Activated CD4-positive, alpha-beta T cell treated with anti-CD3 and anti-CD28 coated beads, Interleukin-2, amount 10 ng/mL, durations not matched to agents 24 days and 14 days (primary cell): ENCODE measurements around the gene NDUFAB1. TPM values are rescaled to one million over a fixed set of nuclear protein-coding genes. Genes with fewer than 3 reads are reported as not detected.
A peak's percentile ranks its signal among the peaks of the same experiment; 100 is the strongest.
"Not testable (repeated sequence)": the region's sequence is repeated elsewhere in the genome, so short reads cannot be mapped to it uniquely, and the experiment has no call there.

Experiments
- DNase-seq: peaks from one replicate; pipeline ENCODE4 v3.0.0; 2022
- H3K27ac Mint-ChIP-seq: one replicate; pipeline ENCODE4 v1.8.0; 2022; ENCODE audit warnings: mild to moderate bottlenecking, mixed read lengths
- H3K27me3 Mint-ChIP-seq: one replicate; pipeline ENCODE4 v1.8.0; 2022; ENCODE audit warnings: mixed read lengths
- H3K36me3 Mint-ChIP-seq: one replicate; pipeline ENCODE4 v1.8.0; 2022; ENCODE audit warnings: low read depth, mild to moderate bottlenecking, mixed read lengths
- H3K4me1 Mint-ChIP-seq: one replicate; pipeline ENCODE4 v1.8.0; 2021; ENCODE audit warnings: mixed read lengths
- H3K4me3 Mint-ChIP-seq: one replicate; pipeline ENCODE4 v1.8.0; 2022; ENCODE audit warnings: mild to moderate bottlenecking, moderate library complexity, mixed read lengths
- H3K9me3 Mint-ChIP-seq: one replicate; pipeline ENCODE4 v1.8.0; 2021; ENCODE audit warnings: mixed read lengths
- intact Hi-C: fragments of 100-400 bp; cut with micrococcal nuclease; formaldehyde crosslinking; loops from one replicate; pipeline ENCODE4 v1.15.1; 2023
- total RNA-seq: library from RNA; stranded (reverse); gene quantifications from 2 replicates; pipeline ENCODE4 v1.2.3, GENCODE V29; 2022

NDUFAB1 gene
- total RNA-seq, 1 donor from 2014 or later: 161 TPM

- H3K27ac Mint-ChIP-seq: no peak overlapping the region
- no peaks in the 10 kb centered on the region for H3K27me3 Mint-ChIP-seq
- H3K4me3 Mint-ChIP-seq: no peak overlapping the region
- H3K4me1 Mint-ChIP-seq: no peaks in the 10 kb centered on the region
- H3K9me3 Mint-ChIP-seq: no peaks in the 10 kb centered on the region
- H3K36me3 Mint-ChIP-seq: peaks cover 25% of the 10 kb centered on the region
- intact Hi-C loops: no loop called here
- no peak for DNase-seq
Measured at GRCh38 chr16:23608194-23608593, 12.1 kb upstream of the NDUFAB1 start.

- Mint-ChIP-seq H3K9me3 (no peaks in the 10 kb centered on the region), H3K36me3 (peaks cover 26% of the 10 kb centered on the region), H3K27me3 (no peaks in the 10 kb centered on the region), H3K4me3 (no peak overlapping the region), H3K4me1 (no peaks in the 10 kb centered on the region), H3K27ac (no peak overlapping the region)
- intact Hi-C loops: no loop called here
- DNase-seq: no peak
Measured at GRCh38 chr16:23607726-23608125, 11.6 kb upstream of the NDUFAB1 start.

DNA sequence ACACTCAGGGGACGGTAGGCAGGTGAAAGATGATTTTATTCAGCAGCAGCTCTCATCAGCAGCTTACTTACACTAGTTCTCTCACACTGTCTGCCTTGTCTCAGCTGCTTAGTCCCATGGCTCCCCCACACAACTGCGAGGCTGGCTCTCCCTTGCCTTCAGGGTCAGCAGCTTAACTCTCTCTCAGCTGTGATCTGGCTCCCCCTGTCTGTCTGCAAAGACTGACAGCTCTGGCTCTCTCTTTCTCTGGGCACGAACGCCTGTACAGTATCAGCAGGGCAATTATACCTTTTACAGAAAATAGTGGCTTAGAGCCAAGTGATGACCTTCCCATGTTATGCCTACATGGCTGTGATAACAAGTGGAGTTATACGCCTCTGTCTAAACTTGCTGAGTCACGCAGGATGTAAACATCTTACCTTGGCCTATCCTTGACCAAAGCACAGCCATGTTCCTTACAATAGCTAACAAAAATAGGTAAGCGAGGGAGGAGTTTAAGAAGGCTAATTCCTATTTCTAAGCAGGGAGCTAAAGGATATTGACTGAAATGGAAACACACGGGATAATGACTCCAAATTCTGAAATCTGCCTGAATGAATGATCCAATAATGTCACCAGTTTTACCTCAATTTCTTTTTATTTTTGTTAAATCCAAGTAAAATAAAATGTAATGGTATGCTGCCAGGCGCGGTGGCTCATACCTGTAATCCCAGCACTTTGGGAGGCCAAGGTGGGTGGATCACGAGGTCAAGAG, 1.1 kb upstream of the NDUFAB1 start:
- Mint-ChIP-seq H3K9me3 (no peaks in the 10 kb centered on the region), H3K27me3 (no peaks in the 10 kb centered on the region), H3K36me3 (peaks cover 19% of the 10 kb centered on the region), H3K4me3 (peak overlapping the region; percentile 30), H3K27ac (peak overlapping the region; percentile 30), H3K4me1 (peaks cover 14% of the 10 kb centered on the region)
- intact Hi-C loops: loop anchor here (5.0 kb wide), 2 partner anchors 85 to 145 kb away; partner anchors contain the start of genes COG7 and GGA2
- DNase-seq: peak; percentile 65

- H3K4me1 Mint-ChIP-seq: peaks cover 14% of the 10 kb centered on the region
- H3K27me3 Mint-ChIP-seq: no peaks in the 10 kb centered on the region
- peak overlapping the region; percentile 88 for H3K4me3 Mint-ChIP-seq
- DNase-seq: no peak
- no peaks in the 10 kb centered on the region for H3K9me3 Mint-ChIP-seq
- intact Hi-C loops: loop anchor here (5.0 kb wide), 2 partner anchors 83 to 143 kb away; partner anchors contain the start of genes COG7 and GGA2
- H3K36me3 Mint-ChIP-seq: peaks cover 28% of the 10 kb centered on the region
- peak overlapping the region; percentile 66 for H3K27ac Mint-ChIP-seq
Measured at GRCh38 chr16:23595246-23595950, 718 bp downstream of the NDUFAB1 start.

GRCh38 chr16:23594186-23594585, 1.9 kb downstream of the NDUFAB1 start:
- no peak overlapping the region for H3K27ac Mint-ChIP-seq
- H3K4me3 Mint-ChIP-seq: peak overlapping the region; percentile 3
- no peaks in the 10 kb centered on the region for H3K9me3 Mint-ChIP-seq
- no peak for DNase-seq
- intact Hi-C loops: no loop called here
- H3K27me3 Mint-ChIP-seq: no peaks in the 10 kb centered on the region
- H3K4me1 Mint-ChIP-seq: peaks cover 14% of the 10 kb centered on the region
- peaks cover 35% of the 10 kb centered on the region for H3K36me3 Mint-ChIP-seq

DNA sequence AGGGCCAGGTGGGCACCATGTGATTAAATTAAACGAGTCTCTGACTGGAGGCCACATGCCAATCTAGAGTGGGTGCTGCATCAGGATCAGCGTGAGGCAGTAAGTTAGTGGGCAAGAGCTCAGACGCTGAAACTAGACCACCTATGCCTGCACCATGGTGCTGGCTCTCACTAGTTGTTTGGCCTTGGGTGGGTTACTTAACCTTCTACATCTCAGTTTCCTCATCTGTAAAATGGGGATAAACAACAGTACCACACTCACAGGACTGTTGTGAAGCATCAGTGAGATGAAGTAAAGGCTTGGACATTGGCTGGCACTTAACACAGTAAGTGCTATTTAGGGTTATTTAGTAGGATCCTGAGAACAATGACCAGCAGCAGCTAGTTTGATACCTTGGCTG, 5.9 kb downstream of the NDUFAB1 start:
- Mint-ChIP-seq H3K36me3 (peaks cover 50% of the 10 kb centered on the region), H3K9me3 (no peaks in the 10 kb centered on the region), H3K4me3 (no peak overlapping the region), H3K4me1 (peaks cover 3% of the 10 kb centered on the region), H3K27ac (no peak overlapping the region), H3K27me3 (no peaks in the 10 kb centered on the region)
- intact Hi-C loops: no loop called here
- DNase-seq: no peak

GRCh38 chr16:23587726-23588125, 8.4 kb downstream of the NDUFAB1 start:
- intact Hi-C loops: no loop called here
- H3K36me3 Mint-ChIP-seq: peaks cover 56% of the 10 kb centered on the region
- H3K27ac Mint-ChIP-seq: no peak overlapping the region
- no peak for DNase-seq
- H3K4me3 Mint-ChIP-seq: no peak overlapping the region
- H3K9me3 Mint-ChIP-seq: no peaks in the 10 kb centered on the region
- peaks cover 3% of the 10 kb centered on the region for H3K4me1 Mint-ChIP-seq
- no peaks in the 10 kb centered on the region for H3K27me3 Mint-ChIP-seq

- H3K27ac Mint-ChIP-seq: no peak overlapping the region
- intact Hi-C loops: no loop called here
- H3K4me3 Mint-ChIP-seq: no peak overlapping the region
- H3K27me3 Mint-ChIP-seq: no peaks in the 10 kb centered on the region
- H3K36me3 Mint-ChIP-seq: peaks cover 58% of the 10 kb centered on the region
- H3K9me3 Mint-ChIP-seq: no peaks in the 10 kb centered on the region
- no peak for DNase-seq
- no peaks in the 10 kb centered on the region for H3K4me1 Mint-ChIP-seq
Measured at GRCh38 chr16:23584186-23585076, 11.7 kb downstream of the NDUFAB1 start.

GRCh38 chr16:23583271-23583670, 12.8 kb downstream of the NDUFAB1 start:
- H3K4me1 Mint-ChIP-seq, H3K27ac Mint-ChIP-seq, intact Hi-C loops, DNase-seq, H3K27me3 Mint-ChIP-seq, H3K4me3 Mint-ChIP-seq, H3K9me3 Mint-ChIP-seq: not testable (repeated sequence)
- H3K36me3 Mint-ChIP-seq: peaks cover 57% of the 10 kb centered on the region

GRCh38 chr16:23581764-23582163, 14.4 kb downstream of the NDUFAB1 start:
- no peaks in the 10 kb centered on the region for H3K4me1 Mint-ChIP-seq
- H3K27me3 Mint-ChIP-seq: no peaks in the 10 kb centered on the region
- no peaks in the 10 kb centered on the region for H3K9me3 Mint-ChIP-seq
- H3K4me3 Mint-ChIP-seq: no peak overlapping the region
- H3K36me3 Mint-ChIP-seq: peaks cover 55% of the 10 kb centered on the region
- intact Hi-C loops: no loop called here
- no peak overlapping the region for H3K27ac Mint-ChIP-seq
- DNase-seq: no peak

DNA sequence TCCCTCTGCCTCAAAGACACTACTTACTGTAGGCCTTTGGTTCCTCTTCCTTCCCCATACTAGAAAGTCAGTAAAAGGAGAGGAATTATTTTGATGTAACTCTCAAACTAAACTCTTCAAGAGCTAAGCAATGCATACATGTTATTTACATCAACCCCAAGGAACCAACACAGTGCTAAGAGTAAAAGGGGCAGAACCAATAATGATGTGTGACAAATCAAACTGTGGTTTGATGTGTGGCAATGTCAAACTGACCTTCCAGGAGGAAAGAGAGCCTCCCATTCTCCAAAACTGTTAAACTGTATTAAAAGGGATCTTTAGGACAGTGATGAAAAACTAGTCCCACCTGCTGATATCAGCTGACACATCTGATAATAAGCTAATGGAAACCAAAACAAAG, 15.7 kb downstream of the NDUFAB1 start:
- Mint-ChIP-seq H3K27ac (no peak overlapping the region), H3K36me3 (peaks cover 46% of the 10 kb centered on the region), H3K4me1 (no peaks in the 10 kb centered on the region), H3K9me3 (no peaks in the 10 kb centered on the region), H3K27me3 (no peaks in the 10 kb centered on the region), H3K4me3 (no peak overlapping the region)
- DNase-seq: no peak
- intact Hi-C loops: no loop called here

- DNase-seq: no peak
- Mint-ChIP-seq H3K4me1 (no peaks in the 10 kb centered on the region), H3K27me3 (no peaks in the 10 kb centered on the region), H3K4me3 (no peak overlapping the region), H3K27ac (no peak overlapping the region), H3K36me3 (peaks cover 41% of the 10 kb centered on the region), H3K9me3 (no peaks in the 10 kb centered on the region)
- intact Hi-C loops: no loop called here
Measured at GRCh38 chr16:23579371-23579770, 16.7 kb downstream of the NDUFAB1 start.

DNA sequence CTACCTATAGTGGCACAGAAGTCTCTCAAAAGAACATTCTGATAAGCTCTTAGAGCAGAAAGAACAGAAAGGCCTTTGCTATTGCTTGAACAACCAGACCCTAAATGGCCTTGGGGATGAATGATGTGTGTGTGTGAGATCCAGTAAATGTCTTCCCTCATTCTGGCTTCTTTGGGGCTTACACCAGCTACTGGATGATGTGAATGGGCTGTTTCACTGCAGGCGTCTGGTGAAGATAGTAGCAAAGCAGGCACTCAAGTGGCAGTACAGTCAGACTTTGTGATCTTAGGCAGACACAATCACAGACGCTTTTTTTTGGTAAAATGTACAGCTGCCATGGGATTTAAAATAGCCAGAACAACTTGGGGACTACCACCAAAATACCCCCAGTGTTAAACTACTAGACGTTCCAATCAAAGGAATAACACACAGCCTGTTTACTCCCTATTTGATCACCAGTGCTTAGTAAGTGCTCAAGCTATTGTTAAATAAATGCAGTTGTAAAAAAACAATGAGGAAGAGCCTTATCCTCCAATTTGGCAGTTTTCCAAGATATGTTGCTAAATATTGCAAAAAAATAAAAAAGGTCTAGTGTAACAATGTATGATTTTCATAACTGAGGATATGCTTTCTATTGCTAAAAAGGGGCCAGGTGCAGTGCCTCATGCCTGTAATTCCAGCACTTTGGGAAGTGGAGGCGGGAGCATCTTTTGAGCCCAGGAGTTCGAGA, 17.9 kb downstream of the NDUFAB1 start:
- Mint-ChIP-seq H3K4me1 (no peaks in the 10 kb centered on the region), H3K27ac (no peak overlapping the region), H3K27me3 (no peaks in the 10 kb centered on the region), H3K9me3 (no peaks in the 10 kb centered on the region), H3K36me3 (peaks cover 38% of the 10 kb centered on the region), H3K4me3 (no peak overlapping the region)
- DNase-seq: no peak
- intact Hi-C loops: no loop called here
